Prostate gland (tissue), 2 donors: Measurements from ENCODE around the gene PACSIN1. TPM values are rescaled to one million over a fixed set of nuclear protein-coding genes. Genes with fewer than 3 reads are reported as not detected.
A peak's percentile ranks its signal among the peaks of the same experiment; 100 is the strongest.

Experiments
- DNase-seq: peaks from one replicate; pipeline ENCODE4 v3.0.0-alpha.2; 2019; ENCODE audit warnings: low spot score
- H3K27ac ChIP-seq, 2 donors: fragments of 200-600 bp; sonication (generic); 2 replicates each; pipeline ENCODE4 v1.5.1; 2017 to 2019
- H3K27me3 ChIP-seq: fragments of 200-600 bp; sonication (generic); replicated peaks from 2 replicates; pipeline ENCODE4 v1.5.1; 2019; ENCODE audit not compliant: insufficient read depth
- H3K36me3 ChIP-seq, 2 donors: fragments of 200-600 bp; sonication (generic); 1 replicate in 1 of 2; 2 replicates in 1 of 2; pipeline versions ENCODE4 v1.5.1 to v1.8.1; 2017 to 2019
- H3K4me1 ChIP-seq: fragments of 200-600 bp; sonication (generic); replicated peaks from 2 replicates; pipeline ENCODE4 v1.5.1; 2019
- H3K4me3 ChIP-seq, 2 donors: fragments of 200-600 bp; sonication (generic); 2 replicates each; pipeline ENCODE4 v1.5.1; 2017 to 2019
- H3K9me3 ChIP-seq: fragments of 200-600 bp; sonication (generic); 2 replicates; pipeline ENCODE4 v1.5.1; 2017
- CTCF ChIP-seq, 4 experiments: fragments of 200-600 bp in 2 of 4; fragments of 450-650 bp in 2 of 4; sonication (generic) in 2 of 4; IDR thresholded peaks; 1 replicate in 3 of 4; 2 replicates in 1 of 4; pipeline ENCODE4 v1.5.1; 2016 to 2019; ENCODE audit warnings: antibody characterized with exemption in 4 of 4, mild to moderate bottlenecking in 2 of 4, moderate library complexity in 2 of 4
- POLR2A ChIP-seq: fragments of 450-650 bp; IDR thresholded peaks from one replicate; pipeline ENCODE4 v1.6.1; 2016; ENCODE audit warnings: antibody characterized with exemption, mild to moderate bottlenecking
- POLR2AphosphoS5 ChIP-seq: sonication (generic); formaldehyde crosslinking; IDR thresholded peaks from one replicate; pipeline ENCODE4 v1.6.1; 2017; ENCODE audit warnings: antibody characterized with exemption
- WGBS: methylation state at CpG from one replicate; pipeline ENCODE4 v1.1.5; 2018; 5-methylcytosine and 5-hydroxymethylcytosine counted together
- intact Hi-C: fragments of 100-400 bp; cut with DNase I; formaldehyde crosslinking; loops from one replicate; pipeline ENCODE4 v1.14.2; 2022
- total RNA-seq, 2 donors: library from RNA; depleted of rRNA; stranded (reverse); fragments of >200 nt; gene quantifications; one replicate each; pipeline ENCODE4 v1.1.0, GENCODE V29; 2016

PACSIN1 gene
- total RNA-seq, 2 donors from 2014 or later, result 0.32 to 0.57 TPM

- DNase-seq, result peak; percentile 40
- H3K4me3 ChIP-seq, result peak overlapping the region; percentile 52 to 61
These were observed 89.1 kb downstream of the PACSIN1 start for GRCh38 chr6:34555007-34555322.

GRCh38 chr6:34555328-34555727, 89.5 kb downstream of the PACSIN1 start:
- Histone ChIP-seq H3K9me3 (no peaks in the 10 kb centered on the region), H3K27ac (peak overlapping the region; percentile 86 to 90), H3K27me3 (no peaks in the 10 kb centered on the region), H3K4me1 (peaks cover 17% of the 10 kb centered on the region), H3K36me3 (no peaks in the 10 kb centered on the region), H3K4me3 (peak overlapping the region; percentile 52 to 61)
- no peak for DNase-seq
- TF ChIP-seq POLR2A (no peak), POLR2AphosphoS5 (no peak), CTCF (IDR thresholded peaks at IDR 0.05) (no peak)
- intact Hi-C loops, result no loop called here
- WGBS, result 49% methylated on average over 8 of the region's 8 CpGs

More at GRCh38 chr6:34555007-34555322, 89.1 kb downstream of the PACSIN1 start:
- peak overlapping the region; percentile 86 to 90 for H3K27ac ChIP-seq
- TF ChIP-seq CTCF (IDR thresholded peaks at IDR 0.05) (no peak), POLR2A (no peak), POLR2AphosphoS5 (no peak)
- H3K9me3 ChIP-seq, result no peaks in the 10 kb centered on the region
- no peaks in the 10 kb centered on the region for H3K36me3 ChIP-seq
- H3K4me1 ChIP-seq, result peaks cover 17% of the 10 kb centered on the region
- no peaks in the 10 kb centered on the region for H3K27me3 ChIP-seq
- WGBS, result 65% methylated on average over 11 of the region's 11 CpGs
- intact Hi-C loops, result no loop called here

- peak within 1 kb of the TSS; percentile 52 to 61 for H3K4me3 ChIP-seq
- 15% methylated on average over 5 of the region's 6 CpGs for WGBS
- TF ChIP-seq POLR2AphosphoS5 (peak; percentile 66), POLR2A (peak; percentile 44), CTCF (IDR thresholded peaks at IDR 0.05) (peak in 2 of 4 experiments; percentile 11 to 13)
- DNase-seq, result peak; percentile 72
- intact Hi-C loops, result no loop called here
- H3K9me3 ChIP-seq, result no peaks in the 10 kb centered on the region
- peak within 1 kb of the TSS; percentile 86 to 90 for H3K27ac ChIP-seq
- H3K27me3 ChIP-seq, result no peaks in the 10 kb centered on the region
- H3K4me1 ChIP-seq, result peaks cover 13% of the 10 kb centered on the region
- no peaks in the 10 kb centered on the region for H3K36me3 ChIP-seq
These were observed 90.2 kb downstream of the PACSIN1 start, which contains the start of gene SPDEF for GRCh38 chr6:34556031-34556471. SPDEF (minus strand) TSS chr6:34556329; CDS start chr6:34544455, 11,874 bp downstream.

GRCh38 chr6:34556493-34556892, 90.6 kb downstream of the PACSIN1 start:
- 61% methylated on average over 9 of the region's 9 CpGs for WGBS
- H3K27me3 ChIP-seq, result no peaks in the 10 kb centered on the region
- H3K4me3 ChIP-seq, result peak overlapping the region; percentile 52 to 61
- H3K9me3 ChIP-seq, result no peaks in the 10 kb centered on the region
- no peaks in the 10 kb centered on the region for H3K36me3 ChIP-seq
- H3K4me1 ChIP-seq, result peaks cover 8% of the 10 kb centered on the region
- H3K27ac ChIP-seq, result peak overlapping the region; percentile 86 to 90
- no peak for DNase-seq
- no peak for TF ChIP-seq CTCF (IDR thresholded peaks at IDR 0.05)
- TF ChIP-seq POLR2A, result no peak
- TF ChIP-seq POLR2AphosphoS5, result no peak
- intact Hi-C loops, result no loop called here

- no peaks in the 10 kb centered on the region for H3K9me3 ChIP-seq
- peak overlapping the region; percentile 86 to 90 for H3K27ac ChIP-seq
- 72% methylated on average over 9 of the region's 9 CpGs for WGBS
- DNase-seq, result no peak
- no peak overlapping the region for H3K4me3 ChIP-seq
- H3K36me3 ChIP-seq, result no peaks in the 10 kb centered on the region
- no peak for TF ChIP-seq CTCF (IDR thresholded peaks at IDR 0.05)
- TF ChIP-seq POLR2AphosphoS5, result peak; percentile 8
- TF ChIP-seq POLR2A, result no peak
- peaks cover under 1% of the 10 kb centered on the region for H3K4me1 ChIP-seq
- no peaks in the 10 kb centered on the region for H3K27me3 ChIP-seq
- intact Hi-C loops, result no loop called here
These were observed 91.4 kb downstream of the PACSIN1 start for GRCh38 chr6:34557228-34557627.
